AG09319 (cell line): ENCODE results near the gene SPOPL.

ENCODE experiments used
- DNase-seq: peaks from one replicate; pipeline ENCODE4 v3.0.0-alpha.2; 2010; ENCODE audit warnings: low read depth; ENCODE audit errors: extremely low read depth
- CTCF ChIP-seq: IDR thresholded peaks from 2 replicates; pipeline ENCODE4 v1.5.1; 2011; ENCODE audit warnings: low read depth, mild to moderate bottlenecking, inconsistent platforms, low read length, moderate library complexity

SPOPL gene

DNA sequence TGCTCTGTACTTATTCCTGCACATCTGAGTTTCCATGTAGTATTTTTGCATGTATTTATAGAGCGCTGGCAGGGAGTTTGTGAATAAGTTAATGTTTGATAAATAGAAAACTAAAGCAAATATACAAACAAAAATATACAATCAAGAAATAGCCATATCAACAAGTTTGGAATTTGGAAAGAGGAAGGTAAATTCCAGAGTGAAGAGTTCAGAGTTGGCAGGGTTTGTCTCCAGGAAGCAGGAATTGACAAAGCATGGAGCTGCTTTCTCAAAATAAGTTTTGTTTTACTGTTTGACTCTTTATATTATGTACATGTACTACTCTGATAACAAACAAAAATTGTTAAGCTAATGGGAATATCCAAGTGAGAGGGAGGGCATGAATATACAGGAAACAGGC, 80.3 kb downstream of the SPOPL start:
- no peak for TF ChIP-seq CTCF
- DNase-seq = no peak

- DNase-seq = no peak
- no peak for TF ChIP-seq CTCF
Observed at GRCh38 chr2:138589663-138590062, 88.1 kb downstream of the SPOPL start.

GRCh38 chr2:138596403-138596802, 94.8 kb downstream of the SPOPL start:
- TF ChIP-seq CTCF = no peak
- DNase-seq = no peak

- DNase-seq = no peak
- no peak for TF ChIP-seq CTCF
Observed at GRCh38 chr2:138600732-138601457, 99.3 kb downstream of the SPOPL start.

DNA sequence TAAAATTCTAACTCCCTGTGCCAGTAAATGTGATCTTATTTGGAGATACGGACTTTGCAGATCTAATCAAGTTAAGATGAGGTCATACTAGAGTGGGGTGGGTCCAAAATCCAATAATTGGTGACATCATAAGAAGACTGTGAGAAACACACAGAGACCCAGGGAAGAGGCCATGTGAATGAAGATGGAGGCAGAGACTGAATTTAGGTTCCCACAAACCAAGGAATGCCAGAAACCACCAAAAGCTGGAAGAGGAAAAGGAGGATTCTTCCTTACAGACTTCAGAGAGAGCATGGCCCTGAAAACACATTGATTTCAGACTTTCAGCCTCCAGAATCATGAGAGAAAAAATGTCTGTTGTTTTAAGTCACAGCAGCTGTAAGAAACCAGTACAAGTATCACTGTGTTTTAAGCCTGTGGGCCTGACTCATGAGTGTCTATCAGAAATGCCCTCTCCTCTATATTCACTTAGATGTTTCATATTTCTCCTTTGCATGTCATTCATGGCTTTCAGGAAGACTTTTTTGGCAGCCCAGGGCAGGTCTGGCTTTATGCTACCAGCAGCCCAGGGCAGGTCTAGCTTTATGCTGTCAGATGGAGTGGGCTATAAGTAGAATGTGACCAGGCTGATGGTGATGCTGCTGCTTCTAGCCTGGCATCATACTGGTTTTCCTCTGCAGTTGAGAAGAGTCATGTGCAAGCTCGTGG, 100.0 kb downstream of the SPOPL start:
- DNase-seq = no peak
- no peak for TF ChIP-seq CTCF

DNA sequence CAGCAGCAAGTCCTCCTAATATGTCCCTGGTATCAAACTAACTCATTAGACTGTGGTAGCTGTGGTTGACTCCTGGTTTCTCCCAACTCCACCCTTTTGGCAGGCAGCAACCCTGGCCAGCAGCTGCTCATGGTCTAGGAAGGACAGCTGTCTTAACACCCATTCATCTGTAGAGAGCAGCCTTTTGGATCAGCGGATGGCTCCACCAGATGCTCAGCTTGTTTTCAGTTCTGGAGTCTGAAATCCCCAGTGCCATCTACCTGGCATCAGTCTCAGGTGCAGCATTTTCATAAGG, 100.5 kb downstream of the SPOPL start:
- no peak for DNase-seq
- TF ChIP-seq CTCF = no peak

DNA sequence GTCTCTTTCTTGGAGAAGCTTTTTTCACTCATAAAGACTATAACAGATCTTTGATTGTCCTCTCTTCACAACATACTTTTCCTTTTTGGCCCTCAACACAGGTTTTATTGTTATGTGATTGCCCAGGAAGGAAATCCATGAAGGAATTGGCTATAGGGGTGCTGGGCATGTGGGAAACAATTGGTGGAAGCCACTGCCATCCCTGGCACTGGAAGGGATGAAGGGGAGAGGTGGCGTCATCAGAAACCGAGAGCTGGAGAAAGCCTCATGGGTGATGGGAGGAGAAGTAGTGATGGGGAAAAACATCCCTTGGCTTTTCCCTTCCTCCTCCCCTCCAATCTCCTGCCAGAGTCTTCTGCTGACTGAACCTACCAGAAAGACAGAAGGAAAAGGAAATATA, 106.2 kb downstream of the SPOPL start:
- TF ChIP-seq CTCF = no peak
- no peak for DNase-seq
